GM13976 (cell line): ENCODE data around the gene LINC00305.

Source experiments
- DNase-seq: peaks from one replicate; pipeline ENCODE4 v3.0.0; 2012; ENCODE audit warnings: low spot score
- CTCF ChIP-seq: IDR thresholded peaks from 2 replicates; pipeline ENCODE4 v1.5.1; 2012; ENCODE audit warnings: borderline replicate concordance, mild to moderate bottlenecking; ENCODE audit not compliant: insufficient read depth; ENCODE audit errors: extremely low read depth, missing control alignments, control extremely low read depth
- in situ Hi-C: fragments of 300-500 bp; cut with MboI; formaldehyde crosslinking; loops from one replicate; pipeline ENCODE4 v1.12.0; 2022; ENCODE audit warnings: low sequenced_read_pairs, mixed read lengths, inconsistent platforms; ENCODE audit not compliant: unreplicated experiment

LINC00305 gene

GRCh38 chr18:64127172-64127571 lies 21.7 kb downstream of the LINC00305 start:
- DNase-seq = no peak
- in situ Hi-C loops = no loop called here
- TF ChIP-seq CTCF = no peak

- TF ChIP-seq CTCF = no peak
- in situ Hi-C loops = no loop called here
- no peak for DNase-seq
These were observed 29.0 kb downstream of the LINC00305 start for GRCh38 chr18:64119916-64120315.

- no peak for DNase-seq
- in situ Hi-C loops = no loop called here
- no peak for TF ChIP-seq CTCF
These were observed 30.5 kb downstream of the LINC00305 start for GRCh38 chr18:64118406-64118805.

GRCh38 chr18:64116571-64117175 lies 32.2 kb downstream of the LINC00305 start:
- in situ Hi-C loops = no loop called here
- no peak for TF ChIP-seq CTCF
- no peak for DNase-seq

GRCh38 chr18:64115881-64116280 lies 33.0 kb downstream of the LINC00305 start:
- DNase-seq = no peak
- TF ChIP-seq CTCF = no peak
- in situ Hi-C loops = no loop called here

GRCh38 chr18:64111950-64112349 lies 36.9 kb downstream of the LINC00305 start:
- no peak for TF ChIP-seq CTCF
- in situ Hi-C loops = no loop called here
- DNase-seq = no peak
